HG03175 (cell line): ENCODE data around the gene SLC25A6.
"Not testable (repeated sequence)": the region's sequence is repeated elsewhere in the genome, so short reads cannot be mapped to it uniquely, and the experiment has no call there.

Source experiments
- ATAC-seq: cut with Tn5 transposase; IDR thresholded peaks from one replicate; pipeline ENCODE4 v1.9.1; 2021; ENCODE audit warnings: mild to moderate bottlenecking, moderate library complexity; ENCODE audit not compliant: unreplicated experiment

SLC25A6 gene

DNA sequence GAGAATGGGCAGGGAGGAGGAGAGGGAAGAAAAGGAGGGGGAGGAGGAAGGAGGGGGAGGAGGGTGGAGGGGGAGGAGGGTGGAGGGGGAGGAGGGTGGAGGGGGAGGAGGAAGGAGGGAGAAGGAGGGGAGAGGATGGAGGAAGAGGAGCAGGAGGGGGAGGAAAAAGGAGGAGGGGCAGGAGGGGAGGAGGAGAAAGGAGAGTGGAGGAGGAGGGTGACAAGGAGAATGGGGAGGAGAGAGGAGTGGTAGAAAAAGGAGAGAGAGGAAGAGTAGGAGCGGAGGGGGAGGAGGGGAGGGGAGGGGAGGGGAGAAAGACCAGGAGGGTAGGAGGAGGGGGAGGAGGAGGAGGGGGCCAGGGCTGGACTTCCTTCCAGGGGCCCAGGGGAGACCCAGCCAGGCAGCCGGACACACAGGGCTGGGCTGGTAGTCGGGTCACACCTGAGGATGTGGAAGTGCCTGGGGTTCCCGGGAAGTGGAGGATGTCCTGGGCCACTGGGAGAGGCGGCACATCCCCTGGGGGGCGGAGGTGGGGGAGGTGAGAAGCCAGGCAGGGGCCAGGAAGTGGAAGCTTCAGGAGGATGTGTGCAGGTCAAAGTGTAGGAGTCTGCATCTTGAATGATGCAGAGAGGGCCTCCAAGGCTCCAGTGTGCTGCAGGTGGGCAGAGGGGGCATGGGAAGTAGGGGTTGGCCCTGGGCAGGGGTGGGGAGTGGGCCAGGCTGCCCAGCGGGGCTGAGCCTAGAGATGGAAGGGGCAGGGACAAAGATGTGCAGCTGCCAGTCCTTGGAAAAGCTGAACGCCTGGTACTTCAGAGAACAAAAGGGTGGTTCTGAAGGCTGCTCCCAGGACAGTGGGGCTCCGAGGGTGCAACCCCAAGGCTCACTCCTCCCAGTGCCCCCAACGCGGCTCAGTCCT is 36.5 kb downstream of the SLC25A6 start:
- no peak for ATAC-seq

- ATAC-seq: no peak
These were observed 37.6 kb downstream of the SLC25A6 start for GRCh38 chrX:1354036-1355019.

DNA sequence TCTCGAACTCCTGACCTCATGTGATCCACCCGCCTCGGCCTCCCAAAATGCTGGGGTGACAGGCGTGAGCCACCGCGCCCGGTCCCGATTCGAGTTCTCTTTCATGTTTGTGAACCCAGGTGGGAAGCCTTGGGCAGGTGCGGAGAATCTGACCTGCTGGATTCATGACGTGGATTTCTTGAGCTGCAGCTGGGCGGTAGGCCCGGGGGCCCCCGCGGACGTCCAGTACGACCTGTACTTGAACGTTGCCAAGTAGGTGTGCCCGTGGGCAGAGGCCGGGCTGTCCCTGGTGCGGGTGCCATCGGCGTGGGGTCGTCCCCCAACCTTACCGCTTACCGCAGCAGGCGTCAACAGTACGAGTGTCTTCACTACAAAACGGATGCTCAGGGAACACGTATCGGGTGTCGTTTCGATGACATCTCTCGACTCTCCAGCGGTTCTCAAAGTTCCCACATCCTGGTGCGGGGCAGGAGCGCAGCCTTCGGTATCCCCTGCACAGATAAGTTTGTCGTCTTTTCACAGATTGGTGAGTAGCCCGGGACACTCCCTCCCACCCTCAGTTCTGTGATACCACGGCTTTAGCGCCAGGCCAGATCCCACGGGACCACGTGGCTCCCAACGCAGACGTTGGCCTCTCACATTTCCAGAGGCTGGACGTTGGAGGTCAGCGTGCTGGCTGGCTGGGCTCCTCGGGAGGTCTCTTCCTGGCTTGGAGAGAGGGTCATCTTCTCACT is 39.8 kb downstream of the SLC25A6 start:
- ATAC-seq: no peak

- not testable (repeated sequence) for ATAC-seq
These were observed 42.3 kb downstream of the SLC25A6 start for GRCh38 chrX:1349606-1350005.

GRCh38 chrX:1341545-1342184 is 50.2 kb downstream of the SLC25A6 start:
- ATAC-seq: no peak

DNA sequence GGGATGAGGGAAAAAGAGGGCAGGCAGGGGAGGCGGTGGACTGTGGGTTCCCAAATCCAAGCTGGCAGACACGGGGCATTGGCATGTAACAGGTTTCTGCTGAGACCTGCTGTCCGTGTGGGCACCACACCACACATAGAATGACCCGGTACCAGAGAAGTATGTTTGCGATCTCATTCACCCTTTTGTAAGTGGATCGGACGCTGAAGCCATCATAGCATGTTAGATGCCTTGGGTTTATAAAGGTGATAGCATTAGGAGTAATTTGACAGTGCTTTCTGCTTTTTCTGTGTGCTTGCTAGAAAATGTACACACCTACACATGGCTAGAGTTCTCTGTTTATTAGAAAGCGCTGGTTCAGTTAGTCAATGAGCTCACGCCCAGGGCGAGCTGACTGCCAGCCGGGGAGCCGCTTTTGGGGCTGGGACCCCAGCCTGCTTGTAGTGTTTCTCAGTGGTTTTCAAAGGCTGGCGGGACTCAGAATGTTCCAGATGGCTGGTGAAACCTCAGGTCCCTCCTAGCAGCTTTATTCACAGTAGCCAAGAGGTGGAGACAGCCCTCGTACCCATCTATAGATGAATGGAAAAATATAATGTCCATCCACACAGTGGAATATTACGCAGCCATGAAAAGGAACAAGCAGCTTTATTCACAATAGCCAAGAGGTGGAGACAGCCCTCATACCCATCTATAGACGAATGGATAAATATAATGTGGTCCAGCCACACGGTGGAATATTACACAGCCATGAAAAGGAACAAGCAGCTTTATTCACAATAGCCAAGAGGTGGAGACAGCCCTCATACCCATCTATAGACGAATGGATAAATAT is 54.7 kb downstream of the SLC25A6 start:
- peak; percentile 36 for ATAC-seq

- peak; percentile 46 for ATAC-seq
These were observed 55.5 kb downstream of the SLC25A6 start, which contains the start of gene IL3RA for GRCh38 chrX:1336331-1336943. Gene IL3RA (plus strand): TSS chrX:1336785. CDS start chrX:1341766, 4,981 bp downstream.
